ENCODE data around the gene DGKE. TPM values are rescaled to one million over a fixed set of nuclear protein-coding genes. Genes with fewer than 3 reads are reported as not detected.

The DGKE gene
- total and polyA plus RNA-seq, 2 experiments from 2014 or later: 5.0 to 6.3 TPM

GRCh38 chr17:56834380-56835263 is 671 bp downstream of the DGKE start:
- TF ChIP-seq, protein P1, sequence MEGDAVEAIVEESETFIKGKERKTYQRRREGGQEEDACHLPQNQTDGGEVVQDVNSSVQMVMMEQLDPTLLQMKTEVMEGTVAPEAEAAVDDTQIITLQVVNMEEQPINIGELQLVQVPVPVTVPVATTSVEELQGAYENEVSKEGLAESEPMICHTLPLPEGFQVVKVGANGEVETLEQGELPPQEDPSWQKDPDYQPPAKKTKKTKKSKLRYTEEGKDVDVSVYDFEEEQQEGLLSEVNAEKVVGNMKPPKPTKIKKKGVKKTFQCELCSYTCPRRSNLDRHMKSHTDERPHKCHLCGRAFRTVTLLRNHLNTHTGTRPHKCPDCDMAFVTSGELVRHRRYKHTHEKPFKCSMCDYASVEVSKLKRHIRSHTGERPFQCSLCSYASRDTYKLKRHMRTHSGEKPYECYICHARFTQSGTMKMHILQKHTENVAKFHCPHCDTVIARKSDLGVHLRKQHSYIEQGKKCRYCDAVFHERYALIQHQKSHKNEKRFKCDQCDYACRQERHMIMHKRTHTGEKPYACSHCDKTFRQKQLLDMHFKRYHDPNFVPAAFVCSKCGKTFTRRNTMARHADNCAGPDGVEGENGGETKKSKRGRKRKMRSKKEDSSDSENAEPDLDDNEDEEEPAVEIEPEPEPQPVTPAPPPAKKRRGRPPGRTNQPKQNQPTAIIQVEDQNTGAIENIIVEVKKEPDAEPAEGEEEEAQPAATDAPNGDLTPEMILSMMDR (IDR thresholded peaks at IDR 0.05; ENCODE audit: low read depth, low read length): no peak
- no peaks in the 10 kb centered on the region for H3K9me3 ChIP-seq (ENCODE audit: low read depth)
- peak; percentile 17 to 60 for DNase-seq (ENCODE audit: low read depth in 1 of 2, low spot score in 1 of 2)
- H3K4me3 ChIP-seq: peak overlapping the region; percentile 70
- peaks cover 17% of the 10 kb centered on the region for H3K27me3 ChIP-seq
- no peaks in the 10 kb centered on the region for H3K36me3 ChIP-seq
- peaks cover 5% of the 10 kb centered on the region for H3K4me1 ChIP-seq (ENCODE audit: low read depth)
- peak overlapping the region; percentile 70 for H3K27ac ChIP-seq

- Histone ChIP-seq H3K27ac (no peak overlapping the region), H3K36me3 (no peaks in the 10 kb centered on the region), H3K9me3 (ENCODE audit: low read depth) (no peaks in the 10 kb centered on the region), H3K27me3 (peaks cover 17% of the 10 kb centered on the region), H3K4me1 (ENCODE audit: low read depth) (peaks cover 5% of the 10 kb centered on the region), H3K4me3 (peak overlapping the region; percentile 70)
- DNase-seq (ENCODE audit: low read depth in 1 of 2, low spot score in 1 of 2): no peak
- TF ChIP-seq, protein P1 (IDR thresholded peaks at IDR 0.05; ENCODE audit: low read depth, low read length): no peak
Observed at GRCh38 chr17:56835264-56835585, 1.3 kb downstream of the DGKE start.

DNA sequence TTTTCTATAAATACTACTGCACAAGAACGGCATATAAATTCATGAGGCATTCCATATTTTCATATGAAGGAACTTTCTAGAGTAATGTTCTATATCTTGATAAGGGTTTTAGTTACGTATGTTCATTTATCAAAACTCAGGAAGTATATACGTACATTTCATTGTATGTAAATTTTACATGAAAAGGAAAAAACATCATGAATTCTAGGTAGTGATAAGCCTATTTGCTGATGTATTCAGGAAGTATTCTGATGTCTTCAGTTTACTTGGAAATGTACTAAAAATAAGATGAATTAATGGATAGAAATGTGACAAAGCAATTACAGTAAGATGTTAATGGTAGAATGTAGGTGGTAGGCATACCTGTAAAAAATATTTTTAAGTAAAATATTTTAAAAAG is 4.7 kb downstream of the DGKE start:
- peaks cover 7% of the 10 kb centered on the region for H3K4me1 ChIP-seq (ENCODE audit: low read depth)
- H3K27me3 ChIP-seq: peaks cover 13% of the 10 kb centered on the region
- DNase-seq (ENCODE audit: low read depth in 1 of 2, low spot score in 1 of 2): no peak
- H3K9me3 ChIP-seq (ENCODE audit: low read depth): no peaks in the 10 kb centered on the region
- no peak overlapping the region for H3K4me3 ChIP-seq
- H3K27ac ChIP-seq: no peak overlapping the region
- H3K36me3 ChIP-seq: no peaks in the 10 kb centered on the region
- TF ChIP-seq, protein P1 (IDR thresholded peaks at IDR 0.05; ENCODE audit: low read depth, low read length): no peak

GRCh38 chr17:56842577-56842976 is 8.6 kb downstream of the DGKE start:
- H3K4me3 ChIP-seq: no peak overlapping the region
- TF ChIP-seq, protein P1 (IDR thresholded peaks at IDR 0.05; ENCODE audit: low read depth, low read length): no peak
- H3K9me3 ChIP-seq (ENCODE audit: low read depth): no peaks in the 10 kb centered on the region
- H3K36me3 ChIP-seq: no peaks in the 10 kb centered on the region
- DNase-seq (ENCODE audit: low read depth in 1 of 2, low spot score in 1 of 2): no peak
- H3K4me1 ChIP-seq (ENCODE audit: low read depth): peaks cover 7% of the 10 kb centered on the region
- H3K27me3 ChIP-seq: no peaks in the 10 kb centered on the region
- no peak overlapping the region for H3K27ac ChIP-seq

DNA sequence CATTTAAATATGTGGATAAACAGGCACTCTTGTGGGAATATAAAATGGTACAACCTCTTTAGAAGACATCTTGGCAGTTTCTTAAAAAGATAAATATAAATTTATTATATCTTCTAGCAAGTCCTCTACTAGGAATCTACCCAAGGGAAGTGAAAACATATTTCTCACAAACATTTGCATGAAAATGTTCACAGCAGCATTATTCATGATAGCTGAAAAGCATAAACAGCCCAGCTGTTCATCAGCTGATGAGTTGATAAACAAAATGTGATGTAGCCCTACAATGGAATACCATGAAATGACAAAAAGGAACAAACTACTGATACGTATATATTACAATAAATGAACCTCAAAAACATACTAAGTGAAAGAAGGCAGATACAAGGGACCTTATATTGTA is 12.0 kb downstream of the DGKE start:
- no peak overlapping the region for H3K27ac ChIP-seq
- no peaks in the 10 kb centered on the region for H3K9me3 ChIP-seq (ENCODE audit: low read depth)
- no peak overlapping the region for H3K4me3 ChIP-seq
- TF ChIP-seq, protein P1 (IDR thresholded peaks at IDR 0.05; ENCODE audit: low read depth, low read length): no peak
- H3K4me1 ChIP-seq (ENCODE audit: low read depth): peaks cover 7% of the 10 kb centered on the region
- H3K27me3 ChIP-seq: no peaks in the 10 kb centered on the region
- DNase-seq (ENCODE audit: low read depth in 1 of 2, low spot score in 1 of 2): no peak
- peaks cover 3% of the 10 kb centered on the region for H3K36me3 ChIP-seq
